HG03175 (cell line): ENCODE results near the gene CDC34.

ENCODE experiments used
- ATAC-seq: cut with Tn5 transposase; IDR thresholded peaks from one replicate; pipeline ENCODE4 v1.9.1; 2021; ENCODE audit warnings: mild to moderate bottlenecking, moderate library complexity; ENCODE audit not compliant: unreplicated experiment

Gene CDC34

GRCh38 chr19:540867-541637 lies 9.5 kb downstream of the CDC34 start:
- ATAC-seq: no peak

- ATAC-seq: no peak
Observed at GRCh38 chr19:541699-542098, 10.1 kb downstream of the CDC34 start.

- ATAC-seq: no peak
Observed at GRCh38 chr19:542173-542866, 10.8 kb downstream of the CDC34 start.

GRCh38 chr19:543910-544608 lies 12.5 kb downstream of the CDC34 start, which contains the start of gene GZMM:
Gene GZMM (plus strand): TSS chr19:544053. CDS start chr19:544072, 19 bp downstream.
- ATAC-seq: no peak

- no peak for ATAC-seq
Observed at GRCh38 chr19:547117-547516, 15.6 kb downstream of the CDC34 start.

- ATAC-seq: no peak
Observed at GRCh38 chr19:547836-548720, 16.5 kb downstream of the CDC34 start.

- no peak for ATAC-seq
Observed at GRCh38 chr19:548886-549830, 17.6 kb downstream of the CDC34 start.

GRCh38 chr19:554817-555216 lies 23.3 kb downstream of the CDC34 start:
- ATAC-seq: no peak

GRCh38 chr19:555474-555808 lies 23.9 kb downstream of the CDC34 start:
- no peak for ATAC-seq

- no peak for ATAC-seq
Observed at GRCh38 chr19:556611-557382, 25.2 kb downstream of the CDC34 start.

- no peak for ATAC-seq
Observed at GRCh38 chr19:558770-559439, 27.3 kb downstream of the CDC34 start.

GRCh38 chr19:560121-560520 lies 28.6 kb downstream of the CDC34 start:
- ATAC-seq: no peak

GRCh38 chr19:566403-566802 lies 34.8 kb downstream of the CDC34 start:
- ATAC-seq: no peak

GRCh38 chr19:566844-567243 lies 35.3 kb downstream of the CDC34 start:
- no peak for ATAC-seq

GRCh38 chr19:567296-567900 lies 35.8 kb downstream of the CDC34 start:
- no peak for ATAC-seq

GRCh38 chr19:570251-570686 lies 38.7 kb downstream of the CDC34 start:
- no peak for ATAC-seq

- no peak for ATAC-seq
Observed at GRCh38 chr19:570937-571565, 39.5 kb downstream of the CDC34 start.

- no peak for ATAC-seq
Observed at GRCh38 chr19:571566-571974, 40.0 kb downstream of the CDC34 start.
